Neural cell (in vitro differentiated cells): ENCODE measurements around the gene GALNT8. TPM values are rescaled to one million over a fixed set of nuclear protein-coding genes. Genes with fewer than 3 reads are reported as not detected.

Source experiments
- H2AFZ ChIP-seq: fragments of 200-600, 300-800 bp; sonication (generic), shearing (Covaris generic); 2 replicates; pipeline ENCODE4 v1.6.0; 2014; ENCODE audit warnings: low read depth, mild to moderate bottlenecking, antibody characterized with exemption, low read length, moderate library complexity
- H3F3A ChIP-seq: fragments of 200-600 bp; shearing (Covaris generic); 2 replicates; pipeline ENCODE4 v1.6.1; 2016; ENCODE audit warnings: mild to moderate bottlenecking, moderate library complexity, mixed read lengths, antibody characterized with exemption, low read length; ENCODE audit not compliant: insufficient read depth, poor library complexity, severe bottlenecking
- H3K27ac ChIP-seq: fragments of 200-600, 300-800 bp; sonication (generic), shearing (Covaris generic); 2 replicates; pipeline ENCODE4 v1.5.1; 2014; ENCODE audit warnings: mild to moderate bottlenecking, low read length, moderate library complexity
- H3K27me3 ChIP-seq: fragments of 300-800, 200-600 bp; sonication (generic), shearing (Covaris generic); 2 replicates; pipeline ENCODE4 v1.6.0; 2014; ENCODE audit warnings: mild to moderate bottlenecking, low read depth, low read length, moderate library complexity; ENCODE audit not compliant: insufficient read depth
- H3K36me3 ChIP-seq: fragments of 300-800, 200-600 bp; sonication (generic), shearing (Covaris generic); 2 replicates; pipeline ENCODE4 v1.5.1; 2014; ENCODE audit warnings: mild to moderate bottlenecking, antibody characterized with exemption, low read length, moderate library complexity; ENCODE audit not compliant: insufficient read depth
- H3K4me2 ChIP-seq: fragments of 300-800, 200-600 bp; sonication (generic), shearing (Covaris generic); 2 replicates; pipeline ENCODE4 v1.6.0; 2014; ENCODE audit warnings: mild to moderate bottlenecking, low read length
- H3K4me3 ChIP-seq: fragments of 300-800, 200-600 bp; sonication (generic), shearing (Covaris generic); 2 replicates; pipeline ENCODE4 v1.5.1; 2014; ENCODE audit warnings: mild to moderate bottlenecking, low read length, moderate library complexity
- H3K79me2 ChIP-seq: fragments of 200-600 bp; shearing (Covaris generic); replicated peaks from 2 replicates; pipeline ENCODE4 v1.6.0; 2014; ENCODE audit warnings: mild to moderate bottlenecking, low read length, moderate library complexity; ENCODE audit not compliant: insufficient read depth
- H3K9ac ChIP-seq: fragments of 300-800, 200-600 bp; sonication (generic), shearing (Covaris generic); 2 replicates; pipeline ENCODE4 v1.6.1; 2016; ENCODE audit warnings: mild to moderate bottlenecking, low read length, mixed read lengths
- H3K9me2 ChIP-seq: fragments of 200-600 bp; shearing (Covaris generic); 2 replicates; pipeline ENCODE4 v1.6.1; 2016; ENCODE audit warnings: mild to moderate bottlenecking, low read length, mixed read lengths; ENCODE audit not compliant: insufficient read depth
- H3K9me3 ChIP-seq: fragments of 200-600, 300-800 bp; sonication (generic), shearing (Covaris generic); 2 replicates; pipeline ENCODE4 v1.6.1; 2016; ENCODE audit warnings: mild to moderate bottlenecking, mixed run types, low read length, moderate library complexity, mixed read lengths
- H4K20me1 ChIP-seq: fragments of 200-600 bp; shearing (Covaris generic); 2 replicates; pipeline ENCODE4 v1.6.1; 2016; ENCODE audit warnings: mild to moderate bottlenecking, mixed run types; ENCODE audit not compliant: insufficient read depth
- EP300 ChIP-seq: fragments of 450-650 bp; conservative IDR thresholded peaks from 2 replicates; pipeline ENCODE4 v1.6.1; 2014; ENCODE audit warnings: antibody characterized with exemption, mild to moderate bottlenecking, moderate library complexity; ENCODE audit not compliant: poor library complexity, severe bottlenecking
- EZH2 ChIP-seq: fragments of 200-600, 300-800 bp; shearing (Covaris generic), sonication (generic); IDR thresholded peaks from 2 replicates; pipeline ENCODE4 v1.6.1; 2014; ENCODE audit warnings: antibody characterized with exemption, low read length, borderline replicate concordance, mild to moderate bottlenecking; ENCODE audit not compliant: insufficient read depth, poor library complexity, severe bottlenecking
- MXI1 ChIP-seq: fragments of 450-650 bp; conservative IDR thresholded peaks from 2 replicates; pipeline ENCODE4 v1.6.1; 2014; ENCODE audit warnings: antibody characterized with exemption, mild to moderate bottlenecking; ENCODE audit not compliant: poor library complexity, severe bottlenecking
- POLR2AphosphoS5 ChIP-seq: IDR thresholded peaks from 2 replicates; pipeline ENCODE4 v1.6.1; 2012
- RAD21 ChIP-seq: fragments of 450-650 bp; conservative IDR thresholded peaks from 2 replicates; pipeline ENCODE4 v1.6.1; 2014; ENCODE audit warnings: antibody characterized with exemption, mild to moderate bottlenecking, moderate library complexity
- SMC3 ChIP-seq: fragments of 450-650 bp; conservative IDR thresholded peaks from 2 replicates; pipeline ENCODE4 v1.6.1; 2014; ENCODE audit warnings: antibody characterized with exemption, mild to moderate bottlenecking, moderate library complexity; ENCODE audit not compliant: poor library complexity
- TAF1 ChIP-seq: IDR thresholded peaks from 2 replicates; pipeline ENCODE4 v1.6.1; 2012; ENCODE audit warnings: low read depth
- polyA plus RNA-seq: library from polyadenylated mRNA; depleted of rRNA; stranded (reverse); fragments of >200 nt; gene quantifications from 2 replicates; pipeline ENCODE4 v1.2.3, GENCODE V29; 2014
- TF ChIP-seq, protein P1 (sequence below): fragments of 450-650 bp; IDR thresholded peaks from 2 replicates; pipeline ENCODE4 v1.5.1; 2014; ENCODE audit warnings: antibody characterized with exemption, mild to moderate bottlenecking, moderate library complexity; ENCODE audit not compliant: poor library complexity, severe bottlenecking
- TF ChIP-seq, protein P2 (sequence below): IDR thresholded peaks from 2 replicates; pipeline ENCODE4 v1.6.1; 2012; ENCODE audit warnings: borderline replicate concordance

GALNT8 gene
- polyA plus RNA-seq, 1 donor from 2014 or later, result 25.8 TPM

DNA sequence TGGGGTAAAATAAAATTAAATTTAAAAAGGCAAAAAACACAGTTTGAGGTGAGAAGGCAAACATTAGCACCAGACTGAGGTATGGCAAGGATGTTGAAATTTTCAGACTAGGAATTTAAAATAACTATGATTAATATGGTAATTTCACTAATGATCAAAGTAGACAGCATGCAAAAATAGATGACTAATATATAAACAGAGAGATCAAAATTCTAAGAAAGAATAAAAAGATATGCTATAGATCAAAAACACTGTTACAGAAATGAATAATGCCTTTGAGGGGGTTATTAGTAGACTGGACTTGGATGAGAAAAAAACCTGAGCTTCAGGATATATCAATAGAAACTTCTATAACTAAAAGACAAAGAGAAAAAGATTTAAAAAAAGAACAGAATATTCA is 14.4 kb upstream of the GALNT8 start:
- no peaks in the 10 kb centered on the region for H3K9me3 ChIP-seq
- H3K9me2 ChIP-seq, result no peaks in the 10 kb centered on the region
- H3K4me2 ChIP-seq, result no peak overlapping the region
- H3K36me3 ChIP-seq, result no peaks in the 10 kb centered on the region
- no peak overlapping the region for H3K4me3 ChIP-seq
- no peaks in the 10 kb centered on the region for H3K27me3 ChIP-seq
- H3K9ac ChIP-seq, result no peak overlapping the region
- TF ChIP-seq EP300, result no peak
- H2AFZ ChIP-seq, result no peak overlapping the region
- H3K79me2 ChIP-seq, result no peaks in the 10 kb centered on the region
- H3F3A ChIP-seq, result no peaks in the 10 kb centered on the region
- no peaks in the 10 kb centered on the region for H4K20me1 ChIP-seq
- H3K27ac ChIP-seq, result no peak overlapping the region

DNA sequence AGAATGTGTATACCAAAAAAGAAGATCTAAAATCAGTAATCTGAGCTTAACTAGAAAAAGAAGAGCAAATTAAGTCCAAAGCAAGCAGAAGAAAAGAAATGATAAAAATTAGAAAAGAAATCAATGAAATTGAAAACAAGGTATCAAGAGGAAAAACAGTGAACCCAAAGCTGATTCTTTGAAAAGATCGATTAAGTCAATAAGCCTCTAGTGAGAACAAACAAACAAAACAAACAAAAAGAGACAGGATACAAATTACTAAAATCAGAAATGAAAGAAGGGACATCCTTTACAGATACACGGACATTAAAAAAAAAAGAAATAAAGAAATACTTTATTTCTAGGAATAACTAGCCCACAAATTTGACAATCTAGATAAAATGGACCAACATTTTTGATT is 12.9 kb upstream of the GALNT8 start:
- Histone ChIP-seq H3K9me3 (no peaks in the 10 kb centered on the region), H3K4me2 (no peak overlapping the region), H4K20me1 (no peaks in the 10 kb centered on the region), H3K9me2 (no peaks in the 10 kb centered on the region), H3K79me2 (no peaks in the 10 kb centered on the region), H3K36me3 (no peaks in the 10 kb centered on the region), H3K27me3 (no peaks in the 10 kb centered on the region), H3K4me3 (no peak overlapping the region), H3K27ac (no peak overlapping the region), H3F3A (no peaks in the 10 kb centered on the region), H3K9ac (no peak overlapping the region), H2AFZ (no peak overlapping the region)
- TF ChIP-seq MXI1 (no peak), EZH2 (no peak), SMC3 (no peak), RAD21 (no peak), EP300 (no peak), POLR2AphosphoS5 (no peak), TAF1 (no peak)
- TF ChIP-seq, protein P1, sequence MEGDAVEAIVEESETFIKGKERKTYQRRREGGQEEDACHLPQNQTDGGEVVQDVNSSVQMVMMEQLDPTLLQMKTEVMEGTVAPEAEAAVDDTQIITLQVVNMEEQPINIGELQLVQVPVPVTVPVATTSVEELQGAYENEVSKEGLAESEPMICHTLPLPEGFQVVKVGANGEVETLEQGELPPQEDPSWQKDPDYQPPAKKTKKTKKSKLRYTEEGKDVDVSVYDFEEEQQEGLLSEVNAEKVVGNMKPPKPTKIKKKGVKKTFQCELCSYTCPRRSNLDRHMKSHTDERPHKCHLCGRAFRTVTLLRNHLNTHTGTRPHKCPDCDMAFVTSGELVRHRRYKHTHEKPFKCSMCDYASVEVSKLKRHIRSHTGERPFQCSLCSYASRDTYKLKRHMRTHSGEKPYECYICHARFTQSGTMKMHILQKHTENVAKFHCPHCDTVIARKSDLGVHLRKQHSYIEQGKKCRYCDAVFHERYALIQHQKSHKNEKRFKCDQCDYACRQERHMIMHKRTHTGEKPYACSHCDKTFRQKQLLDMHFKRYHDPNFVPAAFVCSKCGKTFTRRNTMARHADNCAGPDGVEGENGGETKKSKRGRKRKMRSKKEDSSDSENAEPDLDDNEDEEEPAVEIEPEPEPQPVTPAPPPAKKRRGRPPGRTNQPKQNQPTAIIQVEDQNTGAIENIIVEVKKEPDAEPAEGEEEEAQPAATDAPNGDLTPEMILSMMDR, result no peak
- TF ChIP-seq, protein P2, sequence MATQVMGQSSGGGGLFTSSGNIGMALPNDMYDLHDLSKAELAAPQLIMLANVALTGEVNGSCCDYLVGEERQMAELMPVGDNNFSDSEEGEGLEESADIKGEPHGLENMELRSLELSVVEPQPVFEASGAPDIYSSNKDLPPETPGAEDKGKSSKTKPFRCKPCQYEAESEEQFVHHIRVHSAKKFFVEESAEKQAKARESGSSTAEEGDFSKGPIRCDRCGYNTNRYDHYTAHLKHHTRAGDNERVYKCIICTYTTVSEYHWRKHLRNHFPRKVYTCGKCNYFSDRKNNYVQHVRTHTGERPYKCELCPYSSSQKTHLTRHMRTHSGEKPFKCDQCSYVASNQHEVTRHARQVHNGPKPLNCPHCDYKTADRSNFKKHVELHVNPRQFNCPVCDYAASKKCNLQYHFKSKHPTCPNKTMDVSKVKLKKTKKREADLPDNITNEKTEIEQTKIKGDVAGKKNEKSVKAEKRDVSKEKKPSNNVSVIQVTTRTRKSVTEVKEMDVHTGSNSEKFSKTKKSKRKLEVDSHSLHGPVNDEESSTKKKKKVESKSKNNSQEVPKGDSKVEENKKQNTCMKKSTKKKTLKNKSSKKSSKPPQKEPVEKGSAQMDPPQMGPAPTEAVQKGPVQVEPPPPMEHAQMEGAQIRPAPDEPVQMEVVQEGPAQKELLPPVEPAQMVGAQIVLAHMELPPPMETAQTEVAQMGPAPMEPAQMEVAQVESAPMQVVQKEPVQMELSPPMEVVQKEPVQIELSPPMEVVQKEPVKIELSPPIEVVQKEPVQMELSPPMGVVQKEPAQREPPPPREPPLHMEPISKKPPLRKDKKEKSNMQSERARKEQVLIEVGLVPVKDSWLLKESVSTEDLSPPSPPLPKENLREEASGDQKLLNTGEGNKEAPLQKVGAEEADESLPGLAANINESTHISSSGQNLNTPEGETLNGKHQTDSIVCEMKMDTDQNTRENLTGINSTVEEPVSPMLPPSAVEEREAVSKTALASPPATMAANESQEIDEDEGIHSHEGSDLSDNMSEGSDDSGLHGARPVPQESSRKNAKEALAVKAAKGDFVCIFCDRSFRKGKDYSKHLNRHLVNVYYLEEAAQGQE, result no peak

DNA sequence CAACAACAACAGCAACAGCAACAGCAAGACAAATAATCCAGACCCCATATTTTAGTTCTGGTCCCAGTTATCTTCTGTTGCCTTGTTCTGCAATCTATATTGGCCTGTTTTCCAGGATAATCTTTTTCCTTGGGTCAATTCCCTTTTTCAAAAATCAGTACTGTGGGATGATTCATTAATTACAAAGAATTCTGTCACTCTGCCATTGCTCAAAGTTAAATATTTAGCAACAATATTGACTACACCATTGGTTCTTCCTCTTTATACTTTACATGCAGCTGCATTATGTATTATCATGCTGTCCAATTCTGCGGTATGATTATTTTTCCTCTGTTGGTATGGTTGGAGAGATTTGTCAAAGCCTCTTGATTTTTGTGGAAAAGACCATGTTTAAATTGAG is 10.1 kb upstream of the GALNT8 start:
- no peaks in the 10 kb centered on the region for H3K36me3 ChIP-seq
- no peaks in the 10 kb centered on the region for H3K79me2 ChIP-seq
- H3K9ac ChIP-seq, result no peak overlapping the region
- no peaks in the 10 kb centered on the region for H3K27me3 ChIP-seq
- H3F3A ChIP-seq, result no peaks in the 10 kb centered on the region
- H3K27ac ChIP-seq, result no peak overlapping the region
- H3K4me3 ChIP-seq, result no peak overlapping the region
- no peaks in the 10 kb centered on the region for H3K9me3 ChIP-seq
- H3K4me2 ChIP-seq, result no peak overlapping the region
- no peaks in the 10 kb centered on the region for H3K9me2 ChIP-seq
- no peaks in the 10 kb centered on the region for H4K20me1 ChIP-seq
- no peak overlapping the region for H2AFZ ChIP-seq
- TF ChIP-seq EZH2, result no peak
- no peak for TF ChIP-seq TAF1
- no peak for TF ChIP-seq RAD21
- TF ChIP-seq, protein P1, result no peak
- TF ChIP-seq SMC3, result no peak
- TF ChIP-seq POLR2AphosphoS5, result no peak
- TF ChIP-seq EP300, result no peak
- TF ChIP-seq MXI1, result no peak
- TF ChIP-seq, protein P2, result no peak
